Hepatocyte (in vitro differentiated cells): Measurements from ENCODE around the gene TMEM258. TPM values are rescaled to one million over a fixed set of nuclear protein-coding genes. Genes with fewer than 3 reads are reported as not detected.

ENCODE experiments used
- DNase-seq: peaks from one replicate; pipeline ENCODE4 v3.0.0-alpha.2; 2016; ENCODE audit warnings: low spot score
- H2AFZ ChIP-seq: fragments of 200-600 bp; sonication (generic); 2 replicates; pipeline ENCODE4 v1.6.0; 2016; ENCODE audit warnings: antibody characterized with exemption, mild to moderate bottlenecking
- H3K27ac ChIP-seq: fragments of 200-600 bp; sonication (generic); 2 replicates; pipeline ENCODE4 v1.5.1; 2016; ENCODE audit warnings: mild to moderate bottlenecking
- H3K27me3 ChIP-seq: fragments of 200-600 bp; sonication (generic); 2 replicates; pipeline ENCODE4 v1.6.1; 2016
- H3K36me3 ChIP-seq: fragments of 200-600 bp; sonication (generic); replicated peaks from 2 replicates; pipeline ENCODE4 v1.5.1; 2016; ENCODE audit warnings: low read depth; ENCODE audit not compliant: insufficient read depth
- H3K4me1 ChIP-seq: fragments of 200-600 bp; sonication (generic); 2 replicates; pipeline ENCODE4 v1.5.1; 2016; ENCODE audit warnings: mild to moderate bottlenecking, moderate library complexity; ENCODE audit not compliant: insufficient read depth
- H3K4me2 ChIP-seq: fragments of 200-600 bp; sonication (generic); 2 replicates; pipeline ENCODE4 v1.6.0; 2016
- H3K4me3 ChIP-seq: fragments of 200-600 bp; sonication (generic); 2 replicates; pipeline ENCODE4 v1.5.1; 2016; ENCODE audit warnings: mild to moderate bottlenecking
- H3K79me2 ChIP-seq: fragments of 200-600 bp; sonication (generic); 2 replicates; pipeline ENCODE4 v1.6.0; 2017; ENCODE audit warnings: mild to moderate bottlenecking
- H3K9me2 ChIP-seq: fragments of 200-600 bp; sonication (generic); replicated peaks from 2 replicates; pipeline ENCODE4 v1.6.0; 2017; ENCODE audit warnings: mild to moderate bottlenecking; ENCODE audit not compliant: insufficient read depth
- H3K9me3 ChIP-seq: fragments of 200-600 bp; sonication (generic); 2 replicates; pipeline ENCODE4 v1.5.1; 2016; ENCODE audit warnings: low read depth, mild to moderate bottlenecking
- H4K20me1 ChIP-seq: fragments of 200-600 bp; sonication (generic); 2 replicates; pipeline ENCODE4 v1.6.0; 2016; ENCODE audit warnings: mild to moderate bottlenecking; ENCODE audit not compliant: insufficient read depth, poor library complexity, severe bottlenecking
- CTCF ChIP-seq: fragments of 200-600 bp; sonication (generic); IDR thresholded peaks from 2 replicates; pipeline ENCODE4 v1.5.1; 2016; ENCODE audit warnings: antibody characterized with exemption, mild to moderate bottlenecking; ENCODE audit not compliant: poor library complexity
- EZH2 ChIP-seq: fragments of 200-600 bp; sonication (generic); IDR thresholded peaks from 2 replicates; pipeline ENCODE4 v1.6.1; 2016; ENCODE audit warnings: antibody characterized with exemption, mild to moderate bottlenecking, borderline replicate concordance
- EZH2phosphoT487 ChIP-seq: fragments of 200-600 bp; sonication (generic); IDR thresholded peaks from one replicate; pipeline ENCODE4 v1.6.1; 2018; ENCODE audit warnings: antibody characterized with exemption, mild to moderate bottlenecking, low read depth, moderate library complexity; ENCODE audit not compliant: unreplicated experiment, severe bottlenecking
- WGBS: methylation state at CpG from one replicate; pipeline ENCODE4 v1.1.6; 2016; ENCODE audit warnings: low lambda C conversion rate; ENCODE audit errors: missing lambda C conversion rate; 5-methylcytosine and 5-hydroxymethylcytosine counted together
- polyA plus RNA-seq: library from polyadenylated mRNA; unstranded; fragments of >200 nt; fragmentation: Nextera tagmentation; extraction: Ambion mirVana; gene quantifications from 2 replicates; pipeline ENCODE4 v1.2.1, GENCODE V29; 2016
- total RNA-seq: library from RNA; depleted of rRNA; stranded (reverse); fragments of >200 nt; gene quantifications from 2 replicates; pipeline ENCODE4 v1.2.3, GENCODE V29; 2014

The TMEM258 gene
- total and polyA plus RNA-seq, 2 experiments from 2014 or later, result 64.7 to 253 TPM

- WGBS, result 87% methylated on average over 15 of the region's 15 CpGs
- Histone ChIP-seq H4K20me1 (no peaks in the 10 kb centered on the region), H3K4me2 (peak overlapping the region; percentile 93), H3K9me3 (no peaks in the 10 kb centered on the region), H3K79me2 (peaks cover 98% of the 10 kb centered on the region), H3K36me3 (no peaks in the 10 kb centered on the region), H3K27me3 (no peaks in the 10 kb centered on the region), H3K4me1 (peaks cover 67% of the 10 kb centered on the region), H3K9me2 (no peaks in the 10 kb centered on the region), H2AFZ (no peak overlapping the region), H3K27ac (peak overlapping the region; percentile 98), H3K4me3 (no peak overlapping the region)
- DNase-seq, result no peak
- no peak for TF ChIP-seq EZH2phosphoT487
- no peak for TF ChIP-seq CTCF
- TF ChIP-seq EZH2, result no peak
These were observed 35.1 kb downstream of the TMEM258 start for GRCh38 chr11:61757213-61757862.

GRCh38 chr11:61756452-61757212, 35.8 kb downstream of the TMEM258 start:
- peak; percentile 88 for DNase-seq
- no peak overlapping the region for H3K4me3 ChIP-seq

GRCh38 chr11:61756147-61756451, 36.3 kb downstream of the TMEM258 start:
- H3K4me2 ChIP-seq, result peak overlapping the region; percentile 93
- H3K27ac ChIP-seq, result peak overlapping the region; percentile 98
- H3K79me2 ChIP-seq, result peaks cover 90% of the 10 kb centered on the region
- TF ChIP-seq EZH2 (no peak), EZH2phosphoT487 (no peak), CTCF (no peak)
- H4K20me1 ChIP-seq, result no peaks in the 10 kb centered on the region
- H3K36me3 ChIP-seq, result no peaks in the 10 kb centered on the region
- H2AFZ ChIP-seq, result no peak overlapping the region
- H3K4me3 ChIP-seq, result no peak overlapping the region
- DNase-seq, result no peak
- whole genome bisulfite sequencing, result 60% methylated on average over 4 of the region's 4 CpGs
- no peaks in the 10 kb centered on the region for H3K27me3 ChIP-seq
- H3K9me3 ChIP-seq, result no peaks in the 10 kb centered on the region
- peaks cover 58% of the 10 kb centered on the region for H3K4me1 ChIP-seq
- H3K9me2 ChIP-seq, result no peaks in the 10 kb centered on the region

More at GRCh38 chr11:61756452-61757212, 35.8 kb downstream of the TMEM258 start:
- TF ChIP-seq EZH2phosphoT487, result no peak
- no peak for TF ChIP-seq EZH2
- no peak for TF ChIP-seq CTCF
- H3K4me1 ChIP-seq, result peaks cover 64% of the 10 kb centered on the region
- peaks cover 96% of the 10 kb centered on the region for H3K79me2 ChIP-seq
- no peak overlapping the region for H2AFZ ChIP-seq
- H3K4me2 ChIP-seq, result peak overlapping the region; percentile 93
- no peaks in the 10 kb centered on the region for H3K36me3 ChIP-seq
- H4K20me1 ChIP-seq, result no peaks in the 10 kb centered on the region
- 63% methylated on average over 9 of the region's 9 CpGs for WGBS
- H3K9me2 ChIP-seq, result no peaks in the 10 kb centered on the region
- peak overlapping the region; percentile 98 for H3K27ac ChIP-seq
- no peaks in the 10 kb centered on the region for H3K27me3 ChIP-seq
- no peaks in the 10 kb centered on the region for H3K9me3 ChIP-seq
